Measurements from ENCODE around the gene MYLK. TPM values are rescaled to one million over a fixed set of nuclear protein-coding genes. Genes with fewer than 3 reads are reported as not detected.

Gene MYLK
- total and polyA plus RNA-seq, 8 donors = 35.1 to 916 (median 340) TPM

GRCh38 chr3:123914829-123915228, 30.7 kb upstream of the MYLK start:
- TF ChIP-seq POLR2A (IDR thresholded peaks at IDR 0.05) (no peak), EP300 (IDR thresholded peaks at IDR 0.05) (no peak), POLR2AphosphoS5 (IDR thresholded peaks at IDR 0.05) (no peak), CTCF (IDR thresholded peaks at IDR 0.05) (no peak)
- WGBS, 5 donors = 75 to 96% (median 77%) methylated on average over 5 of the region's 5 CpGs
- DNase-seq = no peak

GRCh38 chr3:123909785-123910184, 25.7 kb upstream of the MYLK start:
- Histone ChIP-seq H3K4me3 (no peak overlapping the region), H3K9me3 (no peaks in the 10 kb centered on the region), H3K4me1 (no peaks in the 10 kb centered on the region), H3K36me3 (peaks cover 0 to 2% (median under 1%) of the 10 kb centered on the region in 4 donors), H3K27ac (no peak overlapping the region), H3K27me3 (no peaks in the 10 kb centered on the region)
- TF ChIP-seq POLR2A (IDR thresholded peaks at IDR 0.05) = no peak
- no peak for TF ChIP-seq CTCF (IDR thresholded peaks at IDR 0.05)
- TF ChIP-seq POLR2AphosphoS5 (IDR thresholded peaks at IDR 0.05) = no peak
- TF ChIP-seq EP300 (IDR thresholded peaks at IDR 0.05) = no peak
- DNase-seq = no peak
- 85 to 95% (median 89%) methylated on average over 2 of the region's 2 CpGs for WGBS, 5 donors
- intact Hi-C loops (cut with DNase I; ENCODE audit: low total_unique reads) = no loop called here

More at GRCh38 chr3:123914829-123915228, 30.7 kb upstream of the MYLK start:
- Histone ChIP-seq H3K4me3 (no peak overlapping the region), H3K36me3 (peaks cover 0 to 25% (median 14%) of the 10 kb centered on the region in 4 donors), H3K27me3 (no peaks in the 10 kb centered on the region), H3K27ac (no peak overlapping the region), H3K9me3 (peaks cover 0 to 5% (median 0%) of the 10 kb centered on the region in 4 donors), H3K4me1 (no peaks in the 10 kb centered on the region)
- intact Hi-C loops (cut with DNase I; ENCODE audit: low total_unique reads) = no loop called here

- Histone ChIP-seq H3K4me1 (no peaks in the 10 kb centered on the region), H3K36me3 (no peaks in the 10 kb centered on the region), H3K27ac (no peak overlapping the region), H3K27me3 (no peaks in the 10 kb centered on the region), H3K4me3 (no peak overlapping the region), H3K9me3 (no peaks in the 10 kb centered on the region)
- DNase-seq = no peak
- intact Hi-C loops (cut with DNase I; ENCODE audit: low total_unique reads) = no loop called here
- 68 to 77% (median 74%) methylated on average over 2 of the region's 2 CpGs for WGBS, 5 donors
- TF ChIP-seq POLR2A (IDR thresholded peaks at IDR 0.05) (no peak), CTCF (IDR thresholded peaks at IDR 0.05) (no peak), EP300 (IDR thresholded peaks at IDR 0.05) (no peak), POLR2AphosphoS5 (IDR thresholded peaks at IDR 0.05) (no peak)
Measured at GRCh38 chr3:123907720-123908119, 23.6 kb upstream of the MYLK start.

- Histone ChIP-seq H3K9me3 (no peaks in the 10 kb centered on the region), H3K27me3 (no peaks in the 10 kb centered on the region), H3K36me3 (no peaks in the 10 kb centered on the region), H3K4me3 (no peak overlapping the region), H3K27ac (no peak overlapping the region), H3K4me1 (no peaks in the 10 kb centered on the region)
- intact Hi-C loops (cut with DNase I; ENCODE audit: low total_unique reads) = no loop called here
- 77 to 87% (median 83%) methylated on average over 5 of the region's 5 CpGs for WGBS, 5 donors
- no peak for DNase-seq
- TF ChIP-seq CTCF (IDR thresholded peaks at IDR 0.05) (no peak), EP300 (IDR thresholded peaks at IDR 0.05) (no peak)
Measured at GRCh38 chr3:123899300-123899865, 15.3 kb upstream of the MYLK start.

Measured in stomach (tissue), 9 donors.